A673 (cell line): Measurements from ENCODE around the gene SLC22A13.

ENCODE experiments used
- EZH2 ChIP-seq: fragments of 200-600 bp; sonication (generic); IDR thresholded peaks from 2 replicates; pipeline ENCODE4 v1.6.1; 2017; ENCODE audit warnings: borderline replicate concordance, low read depth, mild to moderate bottlenecking, mixed read lengths, antibody characterized with exemption, low read length; ENCODE audit not compliant: poor library complexity, severe bottlenecking
- TF ChIP-seq, protein P1 (sequence below): fragments of 300-800, 200-600 bp; sonication (generic); conservative IDR thresholded peaks from 2 replicates; pipeline ENCODE4 v1.5.1; 2017; ENCODE audit warnings: low read depth, mild to moderate bottlenecking, antibody characterized with exemption, low read length, moderate library complexity, mixed read lengths

GRCh38 chr3:38308456-38308855 is 42.8 kb downstream of the SLC22A13 start:
- TF ChIP-seq, protein P1, sequence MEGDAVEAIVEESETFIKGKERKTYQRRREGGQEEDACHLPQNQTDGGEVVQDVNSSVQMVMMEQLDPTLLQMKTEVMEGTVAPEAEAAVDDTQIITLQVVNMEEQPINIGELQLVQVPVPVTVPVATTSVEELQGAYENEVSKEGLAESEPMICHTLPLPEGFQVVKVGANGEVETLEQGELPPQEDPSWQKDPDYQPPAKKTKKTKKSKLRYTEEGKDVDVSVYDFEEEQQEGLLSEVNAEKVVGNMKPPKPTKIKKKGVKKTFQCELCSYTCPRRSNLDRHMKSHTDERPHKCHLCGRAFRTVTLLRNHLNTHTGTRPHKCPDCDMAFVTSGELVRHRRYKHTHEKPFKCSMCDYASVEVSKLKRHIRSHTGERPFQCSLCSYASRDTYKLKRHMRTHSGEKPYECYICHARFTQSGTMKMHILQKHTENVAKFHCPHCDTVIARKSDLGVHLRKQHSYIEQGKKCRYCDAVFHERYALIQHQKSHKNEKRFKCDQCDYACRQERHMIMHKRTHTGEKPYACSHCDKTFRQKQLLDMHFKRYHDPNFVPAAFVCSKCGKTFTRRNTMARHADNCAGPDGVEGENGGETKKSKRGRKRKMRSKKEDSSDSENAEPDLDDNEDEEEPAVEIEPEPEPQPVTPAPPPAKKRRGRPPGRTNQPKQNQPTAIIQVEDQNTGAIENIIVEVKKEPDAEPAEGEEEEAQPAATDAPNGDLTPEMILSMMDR: no peak
- TF ChIP-seq EZH2: no peak
